NCI-H82 (cell line): ENCODE results near the gene IFI27L2.
A peak's percentile ranks its signal among the peaks of the same experiment; 100 is the strongest.

Experiments
- DNase-seq: peaks from one replicate; lab custom pipeline; 2025; lab: John Stamatoyannopoulos, UW

The IFI27L2 gene

DNA sequence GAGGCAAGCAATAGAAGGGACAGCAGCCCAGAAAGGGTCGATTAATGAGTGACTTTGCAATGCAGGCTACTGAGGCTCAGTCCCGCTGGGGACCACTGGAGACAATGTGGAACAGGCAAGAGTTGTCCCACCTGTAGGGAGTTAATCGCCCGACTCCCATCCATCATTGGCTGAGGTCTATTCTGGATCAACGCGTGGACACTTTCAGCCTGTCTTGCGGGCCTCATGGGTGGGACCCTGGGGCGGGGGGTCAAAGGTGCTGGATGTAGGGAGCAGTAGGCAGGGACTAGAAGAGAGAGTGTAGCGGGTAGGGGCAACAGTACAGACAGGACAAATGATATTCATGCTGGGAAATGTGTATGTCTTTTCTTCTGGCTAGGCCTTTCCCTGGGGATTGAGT, 6.1 kb downstream of the IFI27L2 start:
- DNase-seq = no peak

DNA sequence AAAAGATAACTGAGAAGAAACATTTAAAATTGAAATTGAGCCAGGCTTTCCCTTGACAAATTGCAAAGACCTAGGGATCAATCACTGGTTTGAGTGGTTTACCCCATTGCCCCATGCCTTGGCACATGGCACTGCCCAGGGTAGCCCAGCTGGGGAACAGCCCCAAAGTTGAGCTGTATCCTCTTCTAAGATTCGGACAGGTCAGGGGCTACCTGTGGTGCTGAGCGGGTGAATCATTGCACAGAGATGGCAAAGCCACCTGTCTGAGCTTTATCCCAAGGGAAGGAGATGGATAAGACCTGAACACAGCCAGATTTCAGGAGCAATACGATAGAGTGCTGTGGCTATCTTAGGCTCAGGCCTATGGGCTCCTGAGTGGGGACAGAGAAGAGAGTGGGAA, 7.0 kb downstream of the IFI27L2 start:
- no peak for DNase-seq

DNA sequence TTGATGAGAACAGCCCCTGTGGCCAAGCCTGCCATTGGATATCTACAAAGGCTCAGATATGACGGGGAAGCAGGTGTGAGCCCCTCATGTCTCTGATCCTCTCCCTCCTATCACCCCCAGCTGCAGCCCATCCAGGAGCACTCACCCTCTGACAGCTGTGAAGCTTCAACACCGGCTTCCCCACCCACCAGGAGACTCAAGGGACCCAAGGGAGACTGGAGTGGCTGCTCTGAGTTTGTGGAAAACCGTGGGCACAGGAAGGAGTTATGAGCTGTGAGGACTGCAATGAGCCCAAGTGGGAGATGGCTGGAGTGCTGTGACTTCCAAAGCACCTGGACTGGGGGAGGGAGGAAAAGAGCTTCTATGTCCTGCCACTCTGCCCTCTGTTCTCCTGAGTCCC, 7.9 kb downstream of the IFI27L2 start:
- DNase-seq = no peak

DNA sequence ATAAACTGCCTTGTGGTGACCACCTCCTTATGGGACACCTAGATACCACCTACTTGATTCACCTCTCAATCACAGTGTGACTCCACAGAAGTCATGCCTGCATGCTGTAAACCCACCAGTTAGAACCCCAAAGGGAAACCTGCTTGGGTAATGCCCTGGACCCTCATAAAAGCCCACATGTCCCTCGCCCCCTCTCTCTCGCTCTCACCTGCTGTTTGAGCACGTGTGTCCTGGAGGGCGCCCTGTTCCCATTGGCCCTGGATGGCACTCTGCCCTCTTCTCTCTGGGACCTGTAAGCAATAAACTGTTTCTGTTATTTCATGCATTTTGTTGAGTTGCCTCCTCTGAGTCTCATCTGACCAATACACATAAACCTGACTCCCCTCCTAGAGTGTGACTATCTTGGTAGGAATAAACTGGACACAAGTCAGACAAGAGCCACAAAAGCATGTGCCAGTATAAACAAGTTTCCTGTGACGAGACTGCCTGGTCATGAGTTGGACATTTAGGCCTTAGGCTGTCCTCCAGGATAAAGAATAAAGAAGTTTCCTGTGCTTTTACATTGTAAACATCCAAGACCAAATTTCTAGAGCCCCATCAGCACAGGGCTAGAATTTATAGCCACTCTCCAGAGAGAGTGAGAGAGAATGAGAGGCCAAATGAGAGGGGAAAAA, 8.6 kb downstream of the IFI27L2 start:
- no peak for DNase-seq

DNA sequence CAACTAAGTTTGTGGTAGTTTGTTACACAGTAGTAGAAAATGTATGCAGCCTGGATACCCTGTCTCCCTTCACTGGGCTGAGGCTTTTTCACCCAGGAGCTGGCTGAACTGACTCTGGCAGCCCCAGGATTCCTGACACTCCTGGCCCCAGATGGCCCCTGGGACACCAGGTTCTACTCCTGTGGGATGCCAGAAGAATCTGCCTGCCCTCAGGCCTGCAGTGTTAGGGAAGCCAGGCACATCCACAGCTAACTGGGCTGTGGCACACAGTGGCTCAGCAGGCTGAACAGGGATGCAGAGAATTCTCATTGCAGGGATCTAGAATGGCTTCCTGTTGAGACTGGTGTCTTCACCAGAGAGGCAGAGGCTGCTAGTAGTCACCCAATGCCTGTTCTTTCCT, 10.3 kb downstream of the IFI27L2 start:
- no peak for DNase-seq

DNA sequence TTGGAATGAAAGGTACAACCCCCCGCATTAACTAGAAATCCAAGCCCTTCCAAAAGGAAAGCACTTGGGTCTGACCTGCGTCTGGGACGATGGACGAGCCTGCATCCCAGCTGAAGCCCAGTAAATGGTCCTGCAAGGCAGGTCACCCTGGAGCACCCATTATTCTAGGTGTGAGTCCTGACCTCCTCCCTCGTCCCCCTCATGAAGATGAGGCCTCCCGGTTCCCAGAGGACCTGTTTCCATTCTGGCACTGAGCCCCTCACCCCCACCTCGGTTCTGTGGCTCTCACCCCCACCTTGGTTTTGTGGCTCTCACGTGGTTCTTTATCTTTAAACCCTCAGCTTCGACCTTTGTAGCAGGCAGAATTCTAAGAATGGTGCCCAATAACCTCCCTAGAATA, 11.5 kb downstream of the IFI27L2 start:
- DNase-seq = no peak

DNA sequence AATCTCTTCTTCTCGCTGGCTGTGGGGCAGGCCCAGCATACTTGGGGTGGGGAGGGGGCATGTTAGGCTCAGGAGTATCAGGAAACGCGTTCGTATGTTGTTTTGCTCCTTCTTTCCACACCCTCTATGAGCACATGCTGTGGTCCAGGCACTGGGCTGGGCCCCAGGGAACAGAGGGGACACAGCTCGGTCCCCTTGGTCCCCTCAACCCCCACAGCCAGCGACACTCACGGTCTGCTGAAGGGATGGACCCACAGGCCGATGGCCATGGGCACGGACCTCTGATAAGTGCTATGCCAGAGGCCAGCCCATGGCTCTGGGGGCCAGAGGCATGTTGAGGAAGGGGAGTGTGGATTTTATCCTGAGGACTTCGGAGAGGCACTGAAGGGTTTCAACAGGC, 12.7 kb downstream of the IFI27L2 start:
- DNase-seq = no peak

DNA sequence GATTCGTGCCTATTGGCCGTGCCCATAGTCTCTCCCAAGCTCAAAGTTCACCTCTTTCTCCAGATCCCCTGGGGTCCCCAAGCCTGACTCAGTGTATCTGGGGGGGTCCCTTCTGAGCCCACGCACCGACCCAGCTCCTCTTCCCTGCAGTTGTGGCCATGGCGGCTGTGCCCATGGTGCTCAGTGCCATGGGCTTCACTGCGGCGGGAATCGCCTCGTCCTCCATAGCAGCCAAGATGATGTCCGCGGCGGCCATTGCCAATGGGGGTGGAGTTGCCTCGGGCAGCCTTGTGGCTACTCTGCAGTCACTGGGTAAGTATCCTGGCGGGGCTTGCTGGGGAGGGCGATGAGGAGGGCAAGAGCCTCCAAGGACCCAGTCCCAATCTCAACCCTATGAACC, 13.8 kb downstream of the IFI27L2 start:
- DNase-seq = no peak

DNA sequence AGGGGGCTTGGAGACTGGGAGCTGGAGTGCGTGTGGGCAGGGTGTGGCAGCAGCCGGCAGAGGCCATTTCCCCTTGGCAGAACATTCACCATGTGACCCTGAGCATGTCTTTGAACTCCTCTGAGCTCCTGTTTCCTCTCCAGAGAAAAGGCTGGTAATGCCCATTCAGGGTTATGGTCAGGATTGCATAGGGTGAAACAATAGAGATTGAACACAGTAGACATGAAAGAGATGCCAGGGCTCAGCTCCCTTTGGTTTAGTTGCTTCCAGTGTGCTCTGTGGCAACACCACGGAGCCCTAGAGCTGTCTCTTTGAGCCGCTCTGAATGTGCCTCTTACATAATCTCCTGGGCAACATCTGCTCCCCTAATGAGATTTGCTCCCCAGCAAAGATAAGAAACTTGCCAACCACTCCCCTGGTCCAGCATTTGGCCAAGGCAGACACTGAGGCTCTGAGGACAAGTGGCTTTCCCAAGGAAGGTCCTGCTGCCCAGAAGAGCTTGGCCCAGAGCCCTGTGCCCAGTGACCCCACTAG, 14.3 kb downstream of the IFI27L2 start:
- DNase-seq = peak; percentile 91

DNA sequence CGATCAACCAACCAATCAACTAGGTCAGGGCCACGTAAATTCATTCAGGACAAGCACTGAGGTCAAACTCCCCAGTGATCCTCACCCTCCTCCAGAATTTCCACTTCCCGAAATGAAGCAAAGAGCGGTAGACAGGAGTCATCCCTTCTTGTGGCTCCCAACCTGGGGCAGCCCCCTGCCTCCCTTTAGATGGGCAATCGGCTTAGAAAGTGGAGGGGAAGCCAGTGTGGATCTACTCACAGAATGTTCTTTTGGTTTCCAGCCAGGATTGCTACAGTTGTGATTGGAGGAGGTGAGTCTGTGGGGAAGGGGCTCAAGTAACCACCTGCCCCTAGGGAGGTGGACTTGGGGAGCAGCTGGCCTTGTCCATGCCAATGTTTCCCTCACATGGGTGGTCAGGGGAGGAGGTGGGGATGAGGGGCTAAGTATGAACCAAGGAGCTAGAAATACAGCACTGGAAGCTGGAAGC, 14.8 kb downstream of the IFI27L2 start:
- peak; percentile 23 for DNase-seq

DNA sequence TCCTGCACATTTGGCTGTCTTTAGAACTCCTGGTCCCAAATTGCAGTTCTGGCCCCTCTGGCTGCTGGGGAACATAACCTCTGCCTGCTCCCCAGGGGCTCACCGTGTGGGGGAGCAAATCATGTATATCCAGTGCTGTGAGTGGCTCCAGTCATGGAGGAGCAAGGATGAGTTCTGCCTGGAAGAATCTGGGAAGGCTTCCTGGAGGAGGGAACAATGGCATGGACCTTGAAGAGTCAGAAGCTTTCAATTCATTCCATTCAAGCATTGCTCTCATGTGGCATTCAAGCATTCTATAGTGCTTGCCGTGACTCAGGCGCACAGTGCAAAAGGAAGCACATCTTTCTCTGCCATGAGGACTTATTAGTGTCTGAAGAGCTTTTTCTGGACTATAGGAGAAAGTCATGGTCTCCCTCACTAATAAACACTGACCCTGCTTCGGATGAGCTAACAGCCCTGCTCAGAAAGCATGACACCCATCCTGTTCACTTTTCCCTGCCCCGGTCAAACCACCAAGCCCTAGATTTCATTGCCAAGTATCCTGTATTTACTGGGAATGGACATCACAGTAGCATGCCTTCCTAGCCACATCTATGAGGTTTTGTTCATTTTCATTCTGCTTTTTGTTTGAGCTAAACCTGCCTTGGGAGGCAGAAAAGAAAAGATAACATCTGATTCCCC, 15.4 kb downstream of the IFI27L2 start:
- no peak for DNase-seq

DNA sequence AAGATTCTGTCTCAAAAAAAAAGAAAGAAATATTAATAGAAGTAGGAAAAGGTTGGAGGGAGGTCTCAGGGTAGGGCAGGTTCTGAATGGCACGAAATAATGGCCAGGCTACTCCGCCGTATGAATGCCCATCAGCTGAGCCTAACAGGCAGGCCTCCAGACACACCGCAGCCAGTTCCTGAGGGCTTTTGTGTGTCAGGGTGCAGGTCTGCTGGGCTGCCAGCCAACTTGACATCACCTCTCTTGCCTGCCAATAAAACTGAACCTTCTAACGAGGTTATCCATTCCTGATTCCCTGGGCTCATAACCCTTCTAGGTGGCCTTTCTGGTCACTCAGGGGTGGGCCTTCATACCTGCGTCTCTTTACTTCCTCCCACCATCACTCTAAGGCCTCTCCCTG, 15.9 kb downstream of the IFI27L2 start:
- peak; percentile 13 for DNase-seq

DNA sequence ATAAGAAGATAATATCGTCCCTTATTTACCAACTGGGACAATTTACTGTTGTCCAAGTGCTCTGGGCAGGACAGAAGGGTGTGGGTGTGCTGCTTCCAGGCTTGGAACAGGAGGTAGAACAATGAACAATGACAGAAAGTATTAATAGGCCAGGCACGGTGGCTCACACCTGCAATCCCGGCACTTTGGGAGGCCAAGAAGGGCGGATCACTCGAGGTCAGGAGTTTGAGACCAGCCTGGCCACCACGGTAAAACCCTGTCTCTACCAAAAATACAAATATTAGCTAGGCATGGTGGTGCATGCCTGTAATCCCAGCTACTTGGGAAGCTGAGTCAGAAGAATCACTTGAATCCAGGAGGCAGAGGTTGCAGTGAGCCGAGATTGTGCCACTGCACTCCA, 16.3 kb downstream of the IFI27L2 start:
- no peak for DNase-seq

DNA sequence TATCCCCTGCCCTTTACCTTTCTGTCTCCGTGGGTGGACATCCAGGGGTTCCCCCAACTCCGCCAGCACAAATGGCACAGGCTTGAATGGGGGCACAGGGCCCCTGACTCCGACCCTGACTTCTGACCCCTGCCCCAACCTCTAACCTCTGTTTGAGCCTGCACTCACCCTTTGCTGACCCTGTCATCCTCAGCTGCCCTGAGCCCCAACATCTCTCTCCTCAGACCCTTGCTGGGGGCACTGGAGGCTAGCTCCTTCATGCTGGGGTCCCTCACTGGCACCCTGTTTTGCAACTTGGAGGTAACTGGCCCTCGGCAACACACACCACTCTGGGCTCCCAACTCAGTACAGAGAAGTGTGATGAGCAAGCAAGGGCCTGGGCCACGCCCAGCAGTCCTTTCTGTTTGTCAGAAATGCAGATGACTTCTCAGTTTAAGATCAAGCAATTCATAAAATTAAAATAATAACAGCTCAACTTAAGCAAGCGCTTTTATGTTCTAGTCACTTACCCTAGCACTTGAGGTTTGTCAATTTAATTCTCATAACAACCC, 16.8 kb downstream of the IFI27L2 start:
- DNase-seq = no peak

DNA sequence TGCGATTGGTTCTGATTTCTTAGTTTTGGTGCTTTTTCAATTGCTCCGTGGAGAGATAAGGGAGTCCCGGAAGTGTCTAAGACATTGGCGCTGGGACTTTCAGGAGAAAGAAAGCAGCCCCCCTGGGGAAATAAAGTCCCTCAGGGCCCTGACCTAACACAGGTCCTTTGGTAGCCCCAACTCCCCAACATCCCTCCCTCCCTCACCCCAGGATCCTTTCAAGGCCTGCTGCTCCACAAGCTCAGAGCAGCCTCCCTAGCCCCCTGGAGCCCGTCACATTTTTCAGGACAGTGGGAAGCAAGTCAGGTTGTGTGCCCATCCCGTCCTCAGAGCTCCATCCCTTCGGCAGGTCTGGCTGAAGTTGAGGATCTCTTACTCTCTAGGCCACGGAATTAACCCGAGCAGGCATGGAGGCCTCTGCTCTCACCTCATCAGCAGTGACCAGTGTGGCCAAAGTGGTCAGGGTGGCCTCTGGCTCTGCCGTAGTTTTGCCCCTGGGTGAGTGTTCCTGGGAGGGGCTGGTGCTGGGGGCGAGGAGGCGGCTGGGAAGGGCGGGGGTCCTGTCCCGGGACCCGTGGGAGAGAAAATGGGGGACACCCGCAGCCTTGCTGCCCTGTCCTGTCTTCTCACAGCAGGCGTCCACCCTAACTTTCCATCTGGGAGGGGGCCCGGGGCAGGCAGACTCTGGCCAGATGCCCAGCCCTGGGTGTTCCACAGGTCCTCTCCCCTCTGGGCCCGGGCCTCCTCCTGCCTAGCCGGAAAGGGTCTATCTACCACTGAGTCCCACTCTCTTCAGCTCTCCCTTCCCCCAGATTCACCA, 17.9 kb downstream of the IFI27L2 start:
- DNase-seq = no peak

DNA sequence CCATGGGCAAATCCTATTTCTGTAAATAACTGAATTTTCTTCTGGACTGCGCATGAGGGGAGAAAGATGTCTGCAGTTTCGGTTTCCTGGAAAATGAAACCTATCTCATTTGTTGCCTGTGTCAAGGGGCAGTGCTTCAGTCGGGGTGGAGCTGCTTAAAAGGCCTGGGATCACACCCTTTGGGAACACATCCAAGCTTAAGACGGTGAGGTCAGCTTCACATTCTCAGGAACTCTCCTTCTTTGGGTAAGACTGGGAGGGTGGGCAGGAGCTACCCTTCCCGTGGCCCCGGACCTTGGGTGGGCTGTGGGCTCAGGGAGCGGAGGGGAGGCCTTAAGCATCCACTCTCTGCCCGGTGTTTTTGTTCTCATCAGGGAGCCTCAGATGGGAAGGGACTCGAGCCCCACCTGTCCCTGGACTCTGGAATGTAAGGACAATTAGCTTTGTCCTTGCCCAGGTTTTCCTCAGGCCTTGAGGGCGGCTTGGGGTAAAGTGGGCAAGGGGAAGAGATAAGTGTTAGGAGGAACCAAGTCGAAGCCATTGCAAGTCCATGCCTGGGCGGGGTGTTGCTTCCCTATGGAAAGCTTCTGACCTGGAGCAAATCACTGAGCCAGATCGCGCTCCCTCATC, 18.7 kb downstream of the IFI27L2 start, which contains the start of gene IFI27:
IFI27 (plus strand) TSS at position 185 of the 630 bp plus-strand sequence.
- DNase-seq = no peak

DNA sequence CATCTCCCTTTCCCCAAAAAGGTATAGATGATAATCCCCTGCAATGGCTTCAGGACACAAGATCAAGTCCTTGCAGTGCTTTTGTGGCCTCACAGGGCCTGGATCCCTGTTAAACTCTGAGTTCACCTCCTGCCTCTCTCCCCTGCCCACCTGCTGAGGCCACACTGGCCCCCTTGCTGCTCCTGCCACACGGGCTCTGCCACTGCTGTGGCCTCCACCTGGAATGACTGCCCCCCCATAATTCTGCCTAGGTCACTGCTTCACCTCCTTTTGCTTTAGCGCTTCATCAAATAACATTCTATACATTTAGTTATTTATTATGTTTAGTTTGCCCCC, 19.5 kb downstream of the IFI27L2 start:
- no peak for DNase-seq

DNA sequence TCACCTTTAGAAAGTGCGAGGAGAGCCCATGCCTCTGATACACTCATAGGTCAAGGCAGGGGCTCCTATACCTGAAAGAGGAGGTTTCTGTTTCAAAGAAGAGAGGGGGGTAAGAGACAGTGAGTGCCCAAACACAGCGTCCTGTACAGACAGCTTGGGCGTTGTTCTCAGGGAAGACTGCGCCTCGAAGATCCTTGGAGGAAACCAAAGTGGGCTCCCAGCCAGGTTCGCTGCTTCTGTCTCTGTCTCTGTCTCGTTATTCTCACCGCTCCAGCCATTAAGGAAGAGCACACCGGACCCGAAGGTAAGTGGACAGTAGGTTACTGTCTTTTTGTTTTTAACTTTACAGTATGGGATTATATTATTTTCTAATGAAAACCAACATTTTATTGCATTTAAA, 24.7 kb downstream of the IFI27L2 start:
- no peak for DNase-seq

DNA sequence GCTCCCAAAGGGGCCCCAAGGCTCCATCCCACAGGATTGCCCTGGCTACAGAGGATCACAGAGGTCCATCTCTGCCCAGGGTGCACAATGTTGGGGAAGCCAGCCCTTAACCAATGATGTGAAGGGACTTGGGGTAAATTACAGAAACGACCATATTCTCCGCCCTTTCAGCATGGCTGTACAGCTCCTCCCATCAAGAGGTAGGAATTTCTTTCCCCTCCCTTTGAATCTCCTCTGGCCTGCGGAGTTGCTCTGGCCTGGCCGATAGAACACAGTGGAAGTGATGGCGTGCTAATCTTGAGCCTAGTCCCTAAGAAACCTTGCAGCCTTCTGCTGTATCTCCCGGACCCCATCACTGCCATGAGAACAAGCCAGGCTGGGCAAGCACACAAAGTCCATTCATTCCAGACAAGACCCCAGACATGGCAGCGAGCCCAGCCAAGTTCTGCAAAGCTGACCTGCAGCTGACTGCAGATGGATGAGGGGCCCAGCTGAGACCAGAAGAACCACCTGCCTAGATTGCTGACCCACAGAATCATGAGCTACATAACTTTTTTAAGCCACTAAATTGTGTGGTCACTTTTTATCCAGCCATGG, 25.8 kb downstream of the IFI27L2 start:
- DNase-seq = no peak

DNA sequence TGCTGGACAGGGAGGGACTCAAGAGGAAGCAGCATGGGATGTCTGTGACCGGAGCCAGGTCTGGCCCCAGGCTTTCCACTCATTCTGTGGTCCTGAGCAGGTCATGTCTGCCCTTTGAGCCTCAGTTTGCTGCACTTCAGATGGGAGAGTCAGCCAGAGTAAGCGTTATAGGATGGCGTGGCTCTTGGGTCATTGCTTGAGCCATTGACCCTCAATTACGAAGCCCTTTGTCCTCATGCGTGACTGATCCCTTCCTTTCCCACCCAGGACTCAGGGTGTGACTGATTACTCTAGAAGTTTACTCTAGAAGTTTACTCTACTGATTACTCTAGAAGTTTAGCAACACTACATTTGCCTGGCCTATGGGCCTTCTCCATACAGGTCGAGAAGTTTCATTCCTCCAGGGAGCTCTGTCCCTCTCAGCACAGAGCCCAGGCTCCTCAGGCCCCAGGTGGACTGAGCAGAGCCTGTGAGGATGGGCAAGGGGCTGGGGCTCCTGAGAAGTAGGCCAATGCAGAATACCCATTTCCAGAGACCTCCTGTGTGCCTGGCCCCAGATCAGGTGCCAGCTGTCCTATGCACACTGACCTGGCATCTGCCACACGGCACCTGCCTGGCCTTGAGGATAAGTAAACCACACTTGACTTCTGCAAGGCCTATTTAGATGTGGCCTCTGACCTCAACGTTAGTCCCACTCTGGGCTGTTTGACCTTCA, 26.5 kb downstream of the IFI27L2 start:
- no peak for DNase-seq

DNA sequence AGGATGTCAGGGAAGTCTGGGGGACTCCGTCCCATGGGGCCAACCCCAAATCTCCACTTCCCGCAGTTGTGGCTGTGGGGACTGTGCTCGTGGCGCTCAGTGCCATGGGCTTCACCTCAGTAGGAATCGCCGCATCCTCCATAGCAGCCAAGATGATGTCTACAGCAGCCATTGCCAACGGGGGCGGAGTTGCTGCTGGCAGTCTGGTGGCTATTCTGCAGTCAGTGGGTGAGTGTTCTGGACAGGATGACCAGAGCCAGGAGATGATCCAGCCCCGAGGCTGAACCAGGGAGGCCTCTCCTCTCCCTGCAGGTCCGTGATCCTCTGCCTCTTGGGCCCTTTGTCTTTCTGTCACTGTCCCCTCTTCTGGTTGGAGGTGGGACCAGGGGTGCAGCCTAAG, 27.7 kb downstream of the IFI27L2 start:
- DNase-seq = no peak
